Urothelium cell line (cell line): ENCODE results near the gene SSC5D.
"Not testable (repeated sequence)": the region's sequence is repeated elsewhere in the genome, so short reads cannot be mapped to it uniquely, and the experiment has no call there.

Experiments used
- DNase-seq: peaks from one replicate; pipeline ENCODE4 v3.0.0; 2011; ENCODE audit warnings: low spot score, mixed read lengths
- FAIRE-seq: peaks from 2 replicates; lab custom pipeline; 2011; peaks lifted over from hg19 to GRCh38; lab: Jason Lieb, UNC

SSC5D gene

DNA sequence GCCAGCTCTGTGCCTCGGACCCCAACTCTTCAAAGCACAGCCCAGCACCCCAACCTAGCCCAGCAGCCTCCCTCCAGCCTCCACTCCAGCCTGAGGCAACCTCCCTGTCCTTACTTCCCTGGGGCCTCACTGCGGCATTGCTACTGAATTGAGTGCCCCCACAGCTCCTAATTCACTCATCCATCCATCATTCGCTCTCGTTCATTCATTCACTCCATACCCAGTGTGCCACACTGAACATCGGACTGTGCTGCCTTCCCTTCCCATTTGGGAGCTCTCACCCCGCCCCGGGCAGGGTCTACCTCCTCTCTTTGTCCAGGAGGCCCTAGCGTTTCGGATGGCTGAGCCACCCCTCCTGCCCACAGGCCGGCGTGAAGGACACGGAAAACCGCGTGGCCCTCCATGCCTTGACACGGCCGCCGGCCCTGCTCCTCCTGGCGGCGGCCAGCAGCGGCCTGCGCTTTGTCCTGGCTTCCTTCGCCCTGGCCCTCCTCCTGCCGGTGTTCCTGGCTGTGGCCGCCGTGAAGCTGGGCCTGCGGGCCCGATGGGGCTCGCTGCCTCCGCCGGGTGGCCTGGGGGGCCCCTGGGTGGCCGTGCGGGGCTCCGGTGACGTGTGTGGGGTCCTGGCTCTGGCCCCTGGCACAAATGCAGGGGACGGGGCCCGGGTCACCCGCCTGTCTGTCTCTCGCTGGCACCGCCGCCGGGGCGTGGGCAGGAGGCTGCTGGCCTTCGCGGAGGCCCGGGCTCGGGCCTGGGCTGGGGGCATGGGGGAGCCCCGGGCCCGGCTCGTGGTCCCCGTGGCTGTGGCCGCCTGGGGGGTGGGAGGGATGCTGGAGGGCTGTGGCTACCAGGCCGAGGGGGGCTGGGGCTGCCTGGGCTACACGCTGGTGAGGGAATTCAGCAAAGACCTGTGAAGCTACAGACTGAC is 1.9 kb upstream of the SSC5D start:
- no peak for DNase-seq

DNA sequence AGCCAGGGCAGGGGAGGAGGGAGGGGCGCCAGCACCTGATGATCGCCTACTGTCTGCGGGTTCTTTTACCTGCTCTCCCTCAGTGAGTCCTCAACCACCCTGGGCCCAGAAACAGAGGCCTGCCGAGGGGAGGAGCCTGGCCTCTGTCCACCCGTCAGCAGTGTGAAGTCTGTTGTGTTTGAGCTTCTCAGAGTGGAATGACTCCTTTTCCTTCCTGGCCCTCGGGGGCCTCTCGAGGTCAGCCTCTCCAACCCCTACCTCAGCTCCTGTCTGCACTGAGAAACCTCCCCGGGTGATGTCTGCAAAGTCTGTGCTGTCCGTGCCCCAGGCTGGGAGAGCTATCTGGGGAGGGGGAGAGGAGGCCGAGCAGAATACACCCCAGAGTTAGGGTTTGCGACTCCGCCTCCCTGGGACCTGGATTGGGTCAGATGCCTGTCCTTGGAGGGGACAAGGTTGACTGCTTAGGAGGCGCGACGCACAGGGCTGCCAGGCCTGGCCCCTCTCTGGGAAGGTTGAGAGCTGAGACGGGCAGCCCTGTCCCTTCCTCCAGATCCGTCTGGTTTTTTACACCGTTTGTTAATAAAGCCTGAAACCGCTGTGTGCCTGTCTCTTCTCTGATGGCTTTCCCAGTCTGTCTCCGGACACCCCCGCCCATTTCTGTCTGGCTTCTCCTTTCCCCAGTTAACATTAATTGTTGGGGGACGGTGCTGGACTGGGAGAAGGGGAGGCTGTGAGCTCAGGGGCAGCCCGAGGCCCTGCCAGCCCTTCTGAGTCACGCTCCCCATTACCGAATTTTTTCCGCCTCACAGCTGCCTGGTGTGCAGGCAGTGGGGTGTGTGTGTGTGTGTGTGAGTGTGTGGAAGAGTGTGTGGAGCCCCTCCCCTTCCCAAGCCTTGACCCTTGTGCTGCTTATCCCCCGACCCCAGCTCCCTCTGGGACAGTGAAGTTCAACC is 989 bp upstream of the SSC5D start:
- DNase-seq (no peak), FAIRE-seq (peak; percentile 35)

More for the DNA sequence above, 1.9 kb upstream of the SSC5D start:
- no peak for FAIRE-seq

- FAIRE-seq (no peak), DNase-seq (no peak)
Measured at GRCh38 chr19:55488986-55489710, 912 bp downstream of the SSC5D start.

GRCh38 chr19:55489711-55490477 is 1.7 kb downstream of the SSC5D start:
- FAIRE-seq (no peak), DNase-seq (no peak)

GRCh38 chr19:55490478-55491432 is 2.5 kb downstream of the SSC5D start:
- no peak for FAIRE-seq
- no peak for DNase-seq

DNA sequence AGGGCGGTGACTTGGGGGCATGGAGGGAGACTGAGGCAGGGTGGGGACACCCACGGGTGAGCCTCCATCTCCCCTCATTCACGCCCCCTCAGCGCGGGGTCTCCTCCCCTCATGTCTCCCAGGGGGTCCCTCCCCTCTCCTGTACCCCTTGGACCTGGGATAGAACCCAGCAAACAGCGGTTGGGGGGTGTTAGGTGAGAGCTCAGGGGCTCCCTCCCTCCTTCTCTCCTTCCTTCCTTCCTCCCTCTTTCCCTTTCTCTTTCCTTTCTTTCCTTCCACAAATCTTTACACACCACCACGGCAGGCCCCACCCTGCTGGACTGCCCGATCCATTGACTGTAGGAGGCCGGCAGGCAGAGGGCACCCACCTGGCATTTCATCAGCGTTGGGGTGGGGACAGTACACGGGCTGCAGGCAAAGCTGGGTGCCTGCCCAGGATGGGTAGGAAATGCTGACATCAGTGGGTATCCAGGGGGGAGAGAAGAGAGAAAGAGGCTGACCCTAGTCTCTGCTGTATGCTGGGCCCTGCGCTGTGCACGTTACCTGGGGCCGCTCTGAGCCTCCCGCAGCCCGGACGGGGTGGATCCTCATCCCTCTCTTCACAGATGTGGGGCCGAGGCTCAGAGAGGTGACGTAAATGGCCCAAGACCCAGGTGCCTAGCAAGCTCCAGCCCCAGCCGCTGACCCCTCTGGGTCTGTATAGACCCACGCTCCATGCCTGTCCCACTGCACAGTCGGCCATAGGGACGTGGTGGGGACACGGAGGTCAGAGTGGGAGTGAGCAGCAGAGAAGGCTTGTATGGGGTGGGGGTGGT is 3.5 kb downstream of the SSC5D start:
- DNase-seq, result no peak
- FAIRE-seq, result no peak

DNA sequence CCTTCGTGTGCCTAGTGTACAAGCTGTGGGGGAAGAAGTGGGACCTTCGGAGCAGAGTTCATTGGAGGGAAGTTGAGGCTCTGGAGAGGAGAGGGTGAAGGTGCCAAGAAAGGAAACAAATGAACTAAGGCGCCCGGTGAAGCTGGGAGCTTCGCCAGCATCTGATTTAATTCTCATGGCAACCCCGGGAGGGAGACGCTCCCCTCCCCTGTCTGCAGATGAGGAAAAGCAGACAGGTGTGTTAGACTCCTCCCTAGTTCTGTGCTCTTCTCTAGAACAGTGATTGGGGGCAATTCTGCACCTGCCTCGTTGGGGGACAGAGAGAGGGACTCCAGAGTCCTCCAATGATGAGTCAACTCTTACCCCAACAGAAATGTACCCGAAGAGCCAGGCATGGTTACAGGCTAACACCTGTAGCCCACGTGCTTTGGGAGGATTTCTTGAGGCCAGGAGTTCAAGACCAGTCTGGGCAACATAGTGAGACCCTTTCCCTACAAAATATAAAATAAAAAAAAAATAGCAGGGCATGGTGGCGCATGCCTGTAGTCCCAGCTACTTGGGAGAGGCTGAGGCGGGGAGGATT is 4.2 kb downstream of the SSC5D start:
- no peak for DNase-seq
- FAIRE-seq, result no peak

GRCh38 chr19:55493052-55493644 is 4.9 kb downstream of the SSC5D start:
- FAIRE-seq (no peak), DNase-seq (no peak)

DNA sequence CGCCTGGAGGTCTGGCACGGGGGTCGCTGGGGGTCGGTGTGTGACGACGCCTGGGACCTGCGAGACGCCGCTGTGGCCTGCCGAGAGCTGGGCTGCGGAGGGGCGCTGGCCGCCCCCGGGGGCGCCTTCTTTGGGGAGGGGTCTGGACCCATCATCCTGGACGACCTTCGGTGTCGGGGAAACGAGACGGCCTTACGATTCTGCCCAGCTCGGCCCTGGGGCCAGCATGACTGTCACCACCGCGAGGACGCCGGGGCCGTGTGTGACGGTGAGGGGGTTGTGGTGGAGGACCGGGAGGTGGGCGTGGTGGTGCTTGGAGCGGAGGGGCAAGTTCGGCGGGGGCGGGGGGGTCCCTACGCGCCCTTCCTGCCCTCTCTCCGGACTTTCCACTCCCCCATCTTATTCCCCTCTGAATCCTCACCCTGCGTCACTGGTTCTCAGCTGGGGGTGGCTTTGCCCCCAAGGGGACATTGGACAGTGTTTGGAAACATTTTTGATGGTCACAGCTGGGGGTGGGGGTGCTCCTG is 5.5 kb downstream of the SSC5D start:
- DNase-seq (no peak), FAIRE-seq (no peak)

GRCh38 chr19:55494172-55494761 is 6.0 kb downstream of the SSC5D start:
- no peak for FAIRE-seq
- DNase-seq, result no peak

- DNase-seq, result no peak
- FAIRE-seq, result no peak
Measured at GRCh38 chr19:55495646-55496349, 7.6 kb downstream of the SSC5D start.

- FAIRE-seq, result not testable (repeated sequence)
Measured at GRCh38 chr19:55496820-55497219, 8.6 kb downstream of the SSC5D start.

GRCh38 chr19:55497763-55498162 is 9.5 kb downstream of the SSC5D start:
- no peak for DNase-seq
- FAIRE-seq, result no peak

More at GRCh38 chr19:55496820-55497219, 8.6 kb downstream of the SSC5D start:
- DNase-seq, result not testable (repeated sequence)

DNA sequence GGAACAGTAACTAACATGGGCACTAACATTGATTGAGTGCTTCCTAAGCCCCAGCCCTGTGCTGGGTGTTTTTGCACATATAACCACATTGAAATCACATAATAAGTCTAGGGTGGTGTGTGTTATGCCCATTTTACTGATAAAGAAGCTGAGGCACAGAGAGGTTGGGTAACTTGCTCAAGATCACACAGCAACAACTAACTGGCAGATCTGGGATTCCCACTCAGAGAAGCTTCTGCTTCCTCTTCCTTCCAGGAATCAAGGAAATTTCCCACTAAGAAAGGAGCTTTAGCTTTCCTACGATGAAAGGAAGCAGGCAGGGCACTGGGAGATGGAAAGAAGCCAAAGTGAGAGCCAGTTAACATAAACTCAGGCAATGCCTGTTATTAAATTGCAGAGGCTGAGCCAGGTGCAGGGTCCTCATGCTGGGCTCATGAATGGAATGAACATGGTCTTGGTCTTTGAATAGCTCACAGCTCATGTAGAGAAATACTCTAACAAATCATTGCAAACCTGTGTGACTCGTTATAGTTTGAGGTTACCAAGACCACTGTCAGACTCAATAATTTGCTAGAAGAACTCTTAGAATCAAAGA is 10.1 kb downstream of the SSC5D start:
- FAIRE-seq, result no peak
- DNase-seq, result no peak

DNA sequence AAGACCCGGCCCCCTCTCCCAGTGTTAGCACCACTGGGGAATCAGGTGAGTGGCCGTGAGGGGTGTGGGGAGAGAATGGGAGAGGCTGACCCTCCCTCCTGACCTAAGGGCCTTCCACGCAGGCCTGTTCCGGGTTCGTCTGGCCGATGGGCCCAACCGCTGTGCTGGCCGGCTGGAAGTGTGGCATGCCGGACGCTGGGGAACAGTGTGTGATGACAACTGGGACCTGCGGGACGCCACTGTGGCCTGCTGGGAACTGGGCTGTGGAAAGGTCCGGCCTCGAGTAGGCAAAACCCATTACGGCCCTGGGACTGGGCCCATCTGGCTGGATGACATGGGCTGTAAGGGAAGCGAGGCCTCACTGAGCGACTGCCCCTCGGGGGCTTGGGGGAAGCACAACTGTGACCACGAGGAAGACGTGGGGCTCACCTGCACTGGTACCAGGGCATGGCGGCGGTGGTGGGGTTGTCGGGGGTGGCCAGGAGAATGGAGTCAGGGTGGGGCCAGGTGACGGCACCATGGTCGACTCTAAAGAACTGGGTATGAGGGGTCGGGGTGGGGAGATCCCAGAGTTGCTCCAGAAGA is 12.2 kb downstream of the SSC5D start:
- no peak for DNase-seq
- no peak for FAIRE-seq
